HG03520 (cell line): Measurements from ENCODE around the gene UCN.
"Not testable (repeated sequence)": the region's sequence is repeated elsewhere in the genome, so short reads cannot be mapped to it uniquely, and the experiment has no call there.

ENCODE experiments used
- ATAC-seq: cut with Tn5 transposase; IDR thresholded peaks from one replicate; pipeline ENCODE4 v1.9.1; 2021; ENCODE audit warnings: mild to moderate bottlenecking, moderate library complexity; ENCODE audit not compliant: unreplicated experiment

UCN gene

DNA sequence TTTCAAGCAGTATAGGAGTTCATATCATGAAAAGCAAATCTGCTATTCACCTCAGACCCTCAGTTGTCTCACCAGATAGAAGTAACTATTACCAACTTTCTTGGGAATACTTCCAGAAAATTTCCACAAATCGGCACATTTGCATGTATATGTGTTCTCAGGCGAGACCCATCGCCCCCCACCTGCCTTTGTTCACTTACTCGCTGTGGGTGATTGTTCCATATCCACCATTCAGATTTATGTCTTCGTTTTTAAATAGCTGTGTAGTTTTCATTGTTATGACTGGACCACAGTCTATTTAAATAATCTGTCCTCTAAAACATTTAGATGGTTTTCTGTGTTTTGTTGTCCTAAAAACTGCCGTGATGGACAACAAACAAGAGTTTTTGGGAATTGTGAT, 22.8 kb downstream of the UCN start:
- no peak for ATAC-seq

- no peak for ATAC-seq
These were observed 23.2 kb downstream of the UCN start for GRCh38 chr2:27284996-27285395.

DNA sequence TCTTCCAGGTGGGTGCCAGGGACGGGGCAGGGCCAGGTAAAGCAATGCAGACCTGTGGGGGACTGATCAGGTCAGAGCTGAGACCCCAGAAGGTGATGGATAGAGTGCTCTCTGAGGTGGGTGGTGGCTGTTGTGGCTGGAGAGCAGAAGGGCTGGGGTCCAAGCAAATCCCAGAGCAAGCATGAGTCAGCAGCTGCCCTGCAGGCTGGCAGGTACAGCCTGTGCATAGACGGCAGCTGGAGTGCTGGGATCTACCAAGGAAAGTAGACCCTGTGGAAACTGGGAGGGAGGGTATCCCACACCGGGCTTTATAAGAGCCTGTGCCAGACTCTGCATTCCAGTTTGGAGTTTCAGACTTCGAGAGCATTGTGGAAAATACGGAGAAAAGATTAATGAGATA, 25.4 kb downstream of the UCN start:
- no peak for ATAC-seq

- no peak for ATAC-seq
These were observed 26.2 kb downstream of the UCN start, which contains the start of gene TRIM54 for GRCh38 chr2:27281855-27282559. TRIM54 (plus strand) TSS chr2:27282429; CDS start chr2:27282732, 303 bp downstream.

DNA sequence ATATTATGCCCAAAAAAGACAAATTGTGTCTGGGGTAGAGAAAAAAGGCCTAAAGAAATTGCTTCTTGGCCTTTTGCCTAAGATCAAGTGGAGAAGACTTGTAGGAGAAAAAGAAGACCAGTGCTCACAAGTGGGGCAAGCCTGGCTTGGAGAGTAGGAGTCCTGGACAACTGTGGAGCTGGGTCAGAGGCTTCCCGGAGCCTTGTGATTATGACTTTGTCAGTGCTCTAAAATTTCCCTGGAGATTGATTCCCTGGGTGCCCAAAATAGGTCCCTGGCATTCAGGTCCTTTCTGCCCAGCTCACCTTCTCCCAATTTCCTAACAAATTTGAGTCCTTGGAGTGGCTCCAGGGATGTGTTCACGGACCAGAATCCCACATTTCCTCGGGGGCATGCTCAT, 26.8 kb downstream of the UCN start:
- no peak for ATAC-seq

- ATAC-seq, result no peak
These were observed 27.4 kb downstream of the UCN start for GRCh38 chr2:27280826-27281225.

- no peak for ATAC-seq
These were observed 30.2 kb downstream of the UCN start for GRCh38 chr2:27278010-27278409.

DNA sequence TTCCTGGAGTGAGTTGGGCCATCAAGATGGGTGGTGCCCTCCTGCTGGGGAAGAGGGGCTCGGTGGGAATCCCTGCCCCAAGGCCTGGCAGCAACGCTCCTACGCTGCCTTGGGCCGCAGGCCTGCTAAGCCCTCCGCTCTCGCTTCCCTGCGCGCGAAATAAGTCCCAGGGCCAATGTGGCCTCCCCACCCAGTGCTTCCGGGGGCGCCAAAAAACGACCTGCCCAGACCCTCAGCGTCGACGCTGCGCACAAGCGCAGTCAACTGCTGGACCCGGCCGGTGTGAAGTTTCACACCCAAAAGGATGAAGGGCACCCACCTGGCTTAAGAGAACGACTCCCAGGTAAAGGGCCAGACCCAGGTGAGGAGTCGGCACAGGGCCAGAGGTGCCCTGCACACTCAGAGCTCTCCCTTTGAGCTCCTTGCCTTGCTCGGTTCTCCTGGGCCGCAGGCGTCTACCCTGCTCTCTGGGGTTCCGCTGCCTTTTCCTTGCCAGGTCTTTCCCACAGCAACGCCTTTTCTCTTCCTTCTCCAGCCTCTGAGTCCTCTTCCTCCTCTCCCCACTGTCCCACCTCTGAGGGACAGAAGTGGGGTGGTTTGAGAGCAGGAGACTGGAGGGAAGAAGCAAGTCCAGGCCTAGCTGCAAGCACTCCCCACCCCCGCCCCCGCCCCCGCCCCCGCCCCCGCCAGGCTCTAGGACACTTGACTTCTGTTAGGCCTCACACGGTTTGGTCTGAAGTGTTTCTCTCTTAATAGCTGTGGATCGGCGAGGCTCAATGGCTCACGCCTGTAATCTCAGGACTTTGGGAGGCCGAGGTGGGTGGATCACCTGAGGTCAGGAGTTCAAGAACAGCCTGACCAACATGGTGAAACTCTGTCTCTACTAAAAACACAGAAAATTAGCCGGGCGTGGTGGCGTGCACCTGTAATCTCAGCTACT, 32.8 kb downstream of the UCN start, which contains the start of gene DNAJC5G:
Gene DNAJC5G, plus strand, starts transcription at position 223 of the 940 bp plus-strand sequence. CDS start 1,296 bp downstream, outside the sequence.
- no peak for ATAC-seq

DNA sequence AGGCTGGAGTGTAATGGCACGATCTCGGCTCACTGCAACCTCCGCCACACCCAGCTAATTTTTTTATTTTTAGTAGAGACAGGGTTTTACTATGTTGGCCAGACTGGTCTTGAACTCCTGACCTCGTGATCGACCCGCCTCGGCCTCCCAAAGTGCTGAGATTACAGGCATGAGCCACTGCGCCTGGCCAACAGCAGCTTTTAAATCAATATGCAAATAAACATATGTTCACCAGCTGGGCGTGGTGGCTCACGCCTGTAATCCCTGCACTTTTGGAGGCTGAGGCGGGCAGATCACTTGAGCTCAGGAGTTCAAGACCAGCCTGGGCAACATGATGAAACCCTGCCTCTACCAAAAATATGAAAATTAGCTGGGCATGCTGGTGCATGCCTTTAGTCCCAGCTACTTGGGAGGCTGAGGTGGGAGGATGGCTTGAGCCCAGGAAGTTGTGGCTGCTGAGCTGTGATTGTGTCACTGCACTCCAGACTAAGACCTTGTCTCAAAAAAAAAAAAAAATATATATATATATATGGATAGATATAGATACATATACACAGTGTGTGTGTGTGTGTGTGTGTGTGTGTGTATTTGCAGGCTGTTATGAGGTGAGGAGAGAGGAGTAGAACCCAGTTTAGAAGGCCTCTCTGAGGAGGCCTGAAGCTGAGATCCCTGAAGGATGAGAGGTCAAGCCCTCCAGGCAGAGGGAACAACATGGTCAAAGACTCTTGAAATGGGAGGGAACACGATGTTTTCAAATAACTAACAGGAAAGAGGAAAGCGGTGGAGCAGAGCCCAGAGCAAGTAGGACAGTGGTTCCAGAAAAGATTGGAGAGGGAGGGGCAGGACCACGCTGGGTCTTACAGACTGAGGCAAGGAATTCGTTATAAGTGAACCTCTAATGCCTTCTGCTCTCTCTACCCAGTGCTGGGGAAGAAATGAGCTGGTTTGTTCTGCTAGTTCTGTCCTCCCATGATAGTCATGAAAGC, 35.4 kb downstream of the UCN start:
- ATAC-seq, result not testable (repeated sequence)

DNA sequence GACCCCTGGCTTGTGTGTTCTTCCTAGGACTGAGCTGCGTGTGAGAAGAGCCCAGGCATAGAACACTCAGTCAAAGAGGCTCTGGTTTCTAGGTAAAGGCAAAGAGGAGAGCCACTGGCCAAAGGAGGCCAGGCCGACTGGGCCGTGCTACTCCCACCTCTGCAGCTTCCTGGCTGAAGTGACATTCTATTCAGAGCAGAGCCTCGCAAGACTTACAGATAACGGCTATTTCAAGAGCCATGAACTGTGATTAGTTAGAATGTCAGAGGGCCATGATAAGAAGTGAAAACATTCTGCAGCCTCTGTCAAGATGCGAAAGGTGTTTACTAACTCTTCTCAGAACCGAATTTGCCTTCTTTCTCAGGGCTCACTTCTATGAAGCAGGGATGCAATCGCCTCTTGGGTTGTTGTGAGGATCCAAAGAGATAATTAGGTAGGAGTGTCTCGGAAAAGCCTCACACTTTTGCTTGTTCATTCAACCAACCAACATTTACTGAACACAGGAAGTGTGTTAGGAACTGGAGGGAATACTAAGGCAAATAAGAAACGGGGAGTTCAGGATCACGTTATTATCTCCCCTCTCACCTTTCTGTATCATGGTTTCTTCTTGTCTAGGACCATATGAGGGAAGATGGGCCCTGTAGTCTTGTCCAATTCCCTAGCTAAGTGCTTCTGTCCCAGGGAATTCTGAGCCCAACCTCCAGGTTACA, 36.5 kb downstream of the UCN start:
- no peak for ATAC-seq

DNA sequence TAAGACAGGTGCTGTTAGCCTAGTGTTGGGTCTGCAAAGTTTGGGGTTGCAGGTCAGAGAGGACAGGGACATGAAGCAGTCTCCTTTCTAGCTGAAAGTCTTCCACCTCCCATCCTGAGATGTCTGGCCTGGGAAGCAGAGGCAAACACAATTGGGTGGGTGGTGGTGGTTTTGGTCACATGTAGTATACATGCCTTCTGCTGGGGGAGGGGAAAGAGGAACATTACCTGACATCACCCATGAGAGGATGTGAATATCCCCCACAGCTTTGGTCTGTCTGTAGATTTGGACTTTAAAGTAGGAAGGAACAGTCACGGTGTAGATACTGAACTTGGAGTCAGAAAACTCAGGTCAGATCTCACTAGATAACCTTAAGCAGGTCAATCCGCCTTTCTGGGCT, 37.6 kb downstream of the UCN start:
- ATAC-seq, result no peak

- no peak for ATAC-seq
These were observed 38.1 kb downstream of the UCN start for GRCh38 chr2:27270131-27270530.

DNA sequence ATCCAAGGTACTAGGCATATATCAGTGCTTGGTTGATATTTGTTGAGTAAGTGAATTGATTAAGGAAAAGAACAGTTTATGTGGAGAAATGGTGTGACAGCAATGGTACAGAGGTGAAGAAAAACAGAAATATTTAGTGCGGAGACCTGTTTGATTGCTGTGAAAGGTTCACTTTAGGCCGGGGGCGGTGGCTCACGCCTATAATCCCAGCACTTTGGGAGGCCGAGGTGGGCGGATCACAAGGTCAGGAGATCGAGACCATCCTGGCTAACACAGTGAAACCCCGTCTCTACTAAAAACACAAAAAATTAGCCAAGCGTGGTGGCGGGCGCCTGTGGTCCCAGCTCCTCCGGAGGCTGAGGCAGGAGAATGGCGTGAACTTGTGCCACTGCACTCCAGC, 39.9 kb downstream of the UCN start:
- not testable (repeated sequence) for ATAC-seq

DNA sequence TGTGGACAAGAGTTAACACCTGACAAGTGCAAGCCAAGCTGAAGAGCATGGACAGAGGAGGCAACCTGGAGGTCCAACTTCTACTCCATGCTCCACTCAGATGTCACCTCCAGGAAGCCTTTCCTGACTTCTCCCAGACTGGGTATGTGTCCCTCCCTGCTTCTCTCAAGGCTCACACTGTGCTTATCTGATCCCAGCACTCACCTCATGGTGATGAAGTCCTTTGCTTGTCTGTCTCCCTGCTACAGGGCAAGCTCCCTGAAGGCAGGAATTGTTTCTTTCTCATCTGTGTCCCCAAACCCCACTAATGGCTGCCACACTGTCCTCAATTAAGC, 42.7 kb downstream of the UCN start:
- ATAC-seq, result no peak

GRCh38 chr2:27264753-27265535, 43.3 kb downstream of the UCN start:
- ATAC-seq, result no peak

DNA sequence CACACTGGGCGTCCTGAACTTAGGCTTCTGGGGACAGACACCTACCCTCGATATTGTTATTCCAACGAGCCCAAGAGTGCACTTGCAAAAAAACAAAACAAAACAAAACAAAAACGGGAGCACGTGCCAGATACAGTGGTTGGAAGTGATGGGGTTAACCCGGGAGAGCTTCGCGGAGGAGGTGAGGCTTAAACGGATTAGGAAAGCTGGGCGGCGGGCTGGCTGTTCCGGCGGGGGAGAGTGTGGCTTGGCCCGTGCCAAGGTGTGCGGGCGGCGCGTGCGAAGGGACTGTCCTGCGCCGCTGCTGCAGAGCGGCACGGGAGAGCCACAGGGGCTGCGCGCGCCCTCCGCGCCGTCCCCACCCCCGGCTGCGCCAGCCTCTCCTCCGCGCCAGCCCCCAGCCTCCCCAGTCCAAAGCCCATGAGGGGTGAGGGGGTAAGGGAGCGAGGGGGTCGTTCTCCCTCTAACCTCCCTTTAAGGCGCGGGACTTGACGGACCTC, 43.9 kb downstream of the UCN start:
- no peak for ATAC-seq

- no peak for ATAC-seq
These were observed 44.7 kb downstream of the UCN start for GRCh38 chr2:27263287-27264252.
